Suppressor macrophage (primary cell): Measurements from ENCODE around the gene PON3.
"Not testable (repeated sequence)": the region's sequence is repeated elsewhere in the genome, so short reads cannot be mapped to it uniquely, and the experiment has no call there.

Experiments
- DNase-seq, 4 experiments: peaks; one replicate each; pipeline ENCODE4 v3.0.0-alpha.2; 2020 to 2022

PON3 gene

DNA sequence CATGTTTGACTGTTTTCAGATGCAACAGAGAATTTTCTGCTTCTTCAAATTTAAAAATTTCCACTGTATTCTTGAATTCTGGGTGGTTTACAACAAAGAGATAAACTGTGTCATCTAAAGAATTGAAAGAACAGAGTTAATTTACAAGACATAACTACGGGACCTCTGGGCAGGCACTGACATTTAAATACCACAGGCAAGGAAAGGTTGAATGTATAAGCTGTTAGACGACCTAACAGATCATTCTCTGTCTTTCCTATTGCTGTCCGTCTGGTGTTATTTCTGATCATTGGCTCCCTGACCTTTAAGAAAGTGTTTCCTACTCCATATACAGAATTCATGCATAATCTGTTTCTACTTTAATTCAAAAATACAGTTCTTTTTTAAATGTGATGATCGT is 15.5 kb upstream of the PON3 start:
- no peak for DNase-seq

DNA sequence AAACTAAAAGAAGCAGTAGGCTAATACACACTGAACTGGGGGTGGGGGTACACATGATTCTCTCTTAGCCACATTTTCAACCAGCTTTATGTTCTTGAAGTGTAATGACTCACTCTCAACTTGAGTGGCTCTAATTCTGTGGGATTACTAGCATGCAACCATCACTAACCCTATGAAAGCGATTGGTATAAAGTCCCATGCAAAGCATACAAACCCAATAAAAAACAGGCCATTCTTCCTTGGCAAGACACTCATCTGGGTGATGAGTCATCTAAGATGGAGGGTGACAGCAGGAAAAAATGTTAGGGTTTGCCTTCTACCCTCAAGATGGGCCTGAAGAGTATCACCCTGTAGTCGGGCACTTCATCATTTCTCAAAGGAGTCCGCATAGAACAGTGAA is 14.9 kb upstream of the PON3 start:
- DNase-seq: no peak

DNA sequence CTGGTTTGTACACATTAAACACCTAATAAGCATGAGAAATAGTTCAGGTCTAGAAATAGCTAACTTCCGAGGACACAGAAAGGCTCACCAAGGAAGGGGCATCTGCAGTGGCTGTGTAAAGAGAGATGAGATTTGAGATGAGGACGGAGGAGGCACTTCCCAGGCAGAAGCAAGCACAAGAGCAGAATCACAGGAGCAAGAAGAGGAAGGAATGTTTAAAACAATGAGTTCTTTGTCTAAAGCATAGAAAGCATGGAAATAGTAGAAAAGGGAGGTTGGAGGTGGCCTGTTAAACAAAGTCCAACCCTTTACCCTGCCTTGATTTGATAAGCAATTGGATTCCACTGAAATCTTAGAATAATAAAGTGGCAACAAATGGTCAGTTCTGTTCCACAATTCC is 11.6 kb upstream of the PON3 start:
- no peak for DNase-seq

DNA sequence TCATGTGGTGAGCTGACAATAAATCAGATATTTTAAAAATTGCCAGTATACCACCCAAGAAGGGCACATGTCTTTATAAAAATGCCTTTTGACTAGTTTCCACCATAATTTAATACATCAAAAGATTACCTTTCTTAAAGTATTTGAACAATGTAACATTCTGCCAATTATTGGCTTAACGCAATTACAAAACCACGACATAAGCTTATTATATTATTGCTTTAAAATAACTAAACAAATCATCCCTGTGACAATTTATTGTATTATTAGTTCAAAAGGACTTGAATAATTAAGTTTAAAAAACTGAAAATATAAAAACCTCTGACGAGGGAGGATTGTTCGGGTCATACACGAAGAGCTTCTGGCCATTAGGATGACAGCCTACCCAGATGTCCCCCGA is 9.6 kb upstream of the PON3 start:
- no peak for DNase-seq

DNA sequence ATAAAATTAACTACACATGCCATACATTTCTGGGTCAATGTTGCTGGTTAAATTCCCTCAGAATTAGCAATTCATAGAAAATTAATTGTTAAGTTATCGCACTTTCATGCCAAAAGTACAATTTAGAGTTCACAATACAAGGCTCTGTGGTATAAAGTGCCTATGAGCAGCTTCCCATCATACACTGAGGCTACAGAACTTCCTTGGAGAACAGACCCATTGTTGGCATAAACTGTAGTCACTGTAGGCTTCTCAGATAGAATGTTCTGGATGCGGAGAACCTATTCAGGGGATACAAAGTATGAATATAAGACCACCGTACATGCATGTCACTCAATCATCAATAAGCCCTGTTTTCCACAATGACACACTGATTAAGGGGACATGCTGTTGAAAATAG is 9.0 kb upstream of the PON3 start:
- no peak for DNase-seq

DNA sequence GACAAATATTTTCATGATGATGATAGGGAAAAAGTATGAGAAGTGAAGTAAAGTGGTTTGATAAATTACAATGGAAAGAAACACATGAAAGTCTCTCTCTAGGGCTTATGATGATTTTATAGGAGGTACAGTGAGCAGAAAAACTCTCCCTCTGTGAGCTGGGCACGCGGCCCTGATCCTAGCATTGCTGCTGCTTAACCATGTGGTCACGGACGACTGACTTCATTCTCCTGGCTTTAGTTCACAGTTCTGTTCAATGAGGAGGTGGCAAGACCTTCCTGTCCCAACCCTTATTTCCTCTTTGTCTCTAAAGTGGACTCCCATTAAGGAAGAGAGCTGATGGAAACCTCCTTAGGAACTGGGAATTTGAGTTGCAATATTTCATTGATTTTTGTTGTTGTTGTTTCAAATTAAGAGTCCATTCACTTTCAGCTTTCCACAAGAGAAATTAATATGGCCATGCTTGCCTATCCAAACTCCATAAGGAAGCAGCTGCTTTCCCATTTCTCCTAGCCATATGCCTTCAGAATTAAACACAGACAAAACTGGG is 8.2 kb upstream of the PON3 start:
- DNase-seq: no peak

DNA sequence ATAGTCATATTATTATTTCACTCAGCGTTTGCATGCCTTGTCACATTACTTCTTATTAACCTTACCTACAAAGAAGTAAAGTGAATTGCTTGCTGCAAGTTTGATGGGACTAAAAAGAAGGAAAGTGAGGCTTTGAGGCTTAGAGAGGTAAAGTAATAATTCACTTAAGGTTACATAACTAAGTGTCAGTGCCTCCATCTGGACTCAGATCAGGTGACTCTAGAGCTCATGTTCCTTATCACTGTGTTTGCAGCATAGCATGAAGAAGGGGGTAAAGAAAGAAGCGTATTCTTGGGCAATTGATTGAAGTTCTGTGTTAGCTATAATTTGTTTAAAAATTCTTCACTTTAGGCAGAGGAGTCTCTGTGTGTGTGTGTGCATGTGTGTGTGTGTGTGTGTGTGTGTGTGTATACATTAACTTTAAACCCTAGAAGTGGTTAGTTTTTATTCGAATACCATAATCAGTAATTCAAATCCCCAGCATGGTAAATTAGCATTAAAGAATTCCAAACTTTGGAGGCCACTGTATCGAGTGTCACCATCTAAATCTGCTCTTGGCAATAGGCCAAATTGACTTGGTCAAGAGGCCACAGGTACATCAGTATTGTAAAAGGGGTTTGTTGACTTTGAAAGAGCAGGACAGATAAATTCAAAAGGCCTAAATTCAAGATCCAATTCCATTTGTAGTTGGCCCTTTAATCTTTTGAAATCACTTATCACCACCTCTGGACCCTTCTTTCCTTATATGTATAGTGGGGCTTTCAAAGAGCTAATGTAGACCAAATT is 2.2 kb upstream of the PON3 start:
- no peak for DNase-seq

DNA sequence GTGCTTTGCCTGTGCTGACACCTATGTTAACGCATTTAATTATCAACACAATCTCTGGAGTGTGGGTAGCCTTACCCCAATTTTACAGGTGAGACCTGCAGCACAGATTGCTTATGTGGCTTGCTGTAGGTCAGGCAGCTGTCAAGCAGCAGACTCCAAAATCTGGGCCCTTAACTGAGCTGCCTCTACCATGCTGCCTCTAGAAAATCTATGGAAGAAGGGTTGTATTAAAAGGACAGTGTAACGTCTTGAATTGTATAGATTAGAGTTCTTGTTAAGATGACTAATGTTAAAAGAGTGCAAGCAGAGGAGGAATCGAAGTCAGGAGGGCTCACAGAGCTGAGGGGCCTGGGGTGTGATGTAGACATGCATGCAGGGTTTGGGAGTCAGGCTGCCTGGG is 1.2 kb upstream of the PON3 start:
- DNase-seq: no peak

DNA sequence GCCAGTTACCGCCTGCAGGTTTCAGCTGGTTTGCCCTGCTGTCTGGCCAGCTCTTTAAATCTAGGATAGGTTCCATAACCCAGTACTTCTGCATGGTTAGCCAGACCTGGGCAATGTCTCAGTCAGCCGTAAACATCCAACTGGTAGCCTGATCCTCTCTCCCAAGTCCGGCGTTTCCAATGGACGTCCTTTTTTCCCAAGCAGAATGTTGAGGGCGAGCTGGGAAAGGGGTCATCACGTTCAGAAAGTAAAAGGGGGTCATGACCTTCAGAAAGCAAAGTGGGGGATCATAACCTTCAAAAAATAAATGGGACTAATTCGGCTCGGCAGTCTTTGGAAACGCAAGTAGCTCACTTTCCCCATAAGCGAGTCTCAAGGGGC is 430 bp downstream of the PON3 start:
- no peak for DNase-seq

DNA sequence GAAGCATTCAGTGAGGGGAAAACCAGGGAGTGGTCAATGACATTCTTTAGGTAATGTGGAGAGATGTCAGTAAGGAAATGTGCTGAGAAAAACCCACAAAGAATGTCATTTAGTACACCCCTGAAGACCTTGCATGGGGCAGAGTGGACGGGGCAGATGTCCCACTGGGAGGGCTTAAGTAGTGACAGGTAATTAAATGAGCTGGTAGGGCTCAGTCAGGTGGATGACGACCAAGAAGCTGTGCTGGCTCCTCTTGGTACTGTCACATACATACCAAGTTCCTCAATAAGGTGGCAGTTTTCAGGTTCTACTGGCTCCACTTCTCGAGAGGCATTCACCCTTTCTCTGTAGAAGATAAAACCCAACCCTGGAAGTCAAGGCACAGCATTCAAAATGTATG is 1.8 kb downstream of the PON3 start:
- no peak for DNase-seq

DNA sequence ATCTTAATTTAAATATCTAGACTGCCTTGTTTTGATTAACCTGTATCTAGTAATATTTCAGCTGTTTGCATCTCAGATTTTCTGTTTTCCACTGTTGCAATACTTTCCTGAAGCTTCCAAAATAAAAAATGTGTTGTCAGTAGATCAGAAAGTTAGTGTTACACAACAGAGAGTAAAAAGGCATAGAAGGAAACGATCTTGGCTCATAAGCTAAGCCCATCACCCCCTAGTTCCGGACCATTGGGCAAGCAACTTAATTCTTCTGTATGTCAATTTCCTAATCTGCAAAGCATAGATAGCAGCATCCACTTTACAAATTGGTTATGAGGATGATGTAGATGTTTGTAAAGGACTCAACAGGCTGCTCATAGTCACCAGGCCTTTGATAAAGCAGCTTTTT is 4.4 kb downstream of the PON3 start:
- DNase-seq: no peak

DNA sequence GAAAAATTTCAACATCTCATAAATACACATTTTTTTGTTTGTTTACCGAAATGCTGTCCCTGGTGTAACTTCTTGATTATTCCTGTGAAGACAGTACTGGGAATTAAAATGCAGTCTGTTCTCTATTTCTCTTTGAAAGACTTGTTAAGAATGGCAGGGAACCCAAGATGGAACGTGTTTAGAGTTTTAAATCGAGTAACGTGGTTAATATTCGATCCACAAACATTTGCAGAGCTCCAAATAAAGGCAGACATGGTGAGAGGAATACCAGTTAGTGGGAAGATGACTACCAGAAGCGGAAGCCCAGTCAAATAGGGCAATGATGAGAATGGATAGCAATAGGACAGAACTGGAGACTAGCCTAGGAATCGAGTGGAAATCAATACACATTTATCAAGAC is 6.7 kb downstream of the PON3 start:
- DNase-seq: no peak

DNA sequence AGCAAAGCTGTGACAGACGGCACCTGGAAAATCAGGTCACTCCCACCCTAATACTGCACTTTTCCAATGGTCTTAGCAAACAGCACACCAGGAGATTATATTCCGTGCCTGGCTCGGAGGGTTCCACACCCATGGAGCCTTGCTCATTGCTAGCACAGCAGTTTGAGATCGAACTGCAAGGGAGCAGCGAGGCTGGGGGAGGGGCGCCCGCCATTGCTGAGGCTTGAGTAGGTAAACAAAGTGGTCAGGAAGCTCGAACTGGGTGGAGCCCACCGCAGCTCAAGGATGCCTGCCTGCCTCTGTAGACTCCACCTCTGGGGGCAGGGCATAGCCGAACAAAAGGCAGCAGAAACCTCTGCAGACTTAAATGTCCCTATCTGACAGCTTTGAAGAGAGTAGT is 16.7 kb downstream of the PON3 start:
- not testable (repeated sequence) for DNase-seq

DNA sequence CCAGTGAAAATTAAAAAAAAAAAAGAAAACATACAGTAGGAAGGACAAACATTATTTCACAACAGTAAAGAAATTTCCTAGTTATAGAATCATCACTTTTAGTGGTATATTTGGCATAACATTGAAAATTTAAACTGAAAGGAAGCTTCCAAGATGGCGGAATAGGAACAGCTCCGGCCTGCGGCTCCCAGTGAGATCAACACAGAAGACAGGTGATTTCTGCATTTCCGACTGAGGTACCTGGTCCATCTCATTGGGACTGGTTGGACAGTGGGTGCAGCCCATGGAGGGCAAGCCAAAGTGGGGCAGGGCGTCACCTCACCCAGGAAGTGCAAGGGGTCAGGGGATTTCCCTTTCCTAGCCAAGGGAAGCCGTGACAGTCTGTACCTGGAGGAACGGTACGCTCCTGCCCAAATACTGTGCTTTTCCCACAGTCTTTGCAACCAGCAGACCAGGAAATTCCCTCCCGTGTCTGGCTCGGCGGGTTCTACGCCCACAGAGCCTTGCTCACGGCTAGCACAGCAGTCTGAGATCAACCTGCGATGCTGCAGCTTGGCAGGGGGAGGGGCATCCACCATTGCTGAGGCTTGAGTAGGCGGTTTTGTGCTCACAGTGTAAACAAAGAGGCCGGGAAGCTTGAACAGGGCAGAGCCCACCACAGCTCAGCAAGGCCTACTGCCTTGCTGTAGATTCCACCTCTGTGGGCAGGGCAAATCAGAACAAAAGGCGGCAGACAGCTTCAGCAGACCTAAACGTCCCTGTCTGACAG is 19.4 kb downstream of the PON3 start:
- DNase-seq: no peak

DNA sequence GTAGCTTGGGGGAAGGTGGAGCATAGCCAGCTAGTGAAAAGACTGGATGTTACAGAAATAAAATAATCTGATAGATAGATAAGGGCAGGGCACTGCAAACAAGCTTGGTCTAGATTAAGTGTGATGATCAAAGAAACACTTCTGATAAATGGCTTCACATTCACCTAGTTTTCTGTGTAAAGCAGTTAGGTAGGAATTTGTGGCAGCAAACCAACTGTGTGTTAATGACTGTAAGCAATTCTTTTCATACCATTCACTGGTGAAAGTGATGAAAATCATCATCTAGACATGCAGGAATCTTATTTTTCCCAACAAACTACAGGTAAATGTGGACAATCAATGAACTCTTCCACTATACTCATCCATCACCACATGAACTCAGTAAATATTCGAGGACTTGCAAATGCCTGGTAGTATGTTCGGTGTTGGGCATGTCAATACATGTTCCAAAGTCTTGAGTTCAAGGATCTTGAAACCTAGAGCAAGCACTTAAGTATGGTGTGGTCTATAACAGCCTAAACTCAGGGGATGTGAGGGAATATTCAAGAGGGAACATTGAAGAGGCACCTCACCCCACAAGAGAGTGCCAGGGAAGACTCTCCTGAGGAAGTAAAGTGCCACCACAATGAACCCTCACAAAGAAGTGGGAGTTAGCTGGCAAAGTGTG is 20.5 kb downstream of the PON3 start:
- no peak for DNase-seq

DNA sequence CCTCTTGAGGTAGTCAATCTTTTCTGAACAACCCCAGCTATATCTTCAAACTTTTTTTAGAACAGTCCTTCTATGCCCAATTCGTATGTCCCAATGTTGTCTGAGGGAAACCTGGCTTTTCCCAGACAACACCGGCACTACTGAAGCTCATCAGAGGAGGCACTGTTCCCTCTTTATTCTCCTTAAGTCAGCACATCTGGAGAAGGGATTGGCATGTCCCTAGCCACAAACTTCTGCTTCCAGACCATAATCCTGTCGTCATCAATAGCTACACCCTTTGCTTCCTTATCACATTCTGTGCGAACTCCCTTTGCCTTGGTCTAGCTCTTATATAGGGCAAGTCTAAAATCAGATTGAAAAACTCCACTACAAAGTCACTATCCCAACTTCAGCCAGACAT is 22.9 kb downstream of the PON3 start:
- peak in 3 of 4 experiments; percentile 17 to 30 (median 19) for DNase-seq

DNA sequence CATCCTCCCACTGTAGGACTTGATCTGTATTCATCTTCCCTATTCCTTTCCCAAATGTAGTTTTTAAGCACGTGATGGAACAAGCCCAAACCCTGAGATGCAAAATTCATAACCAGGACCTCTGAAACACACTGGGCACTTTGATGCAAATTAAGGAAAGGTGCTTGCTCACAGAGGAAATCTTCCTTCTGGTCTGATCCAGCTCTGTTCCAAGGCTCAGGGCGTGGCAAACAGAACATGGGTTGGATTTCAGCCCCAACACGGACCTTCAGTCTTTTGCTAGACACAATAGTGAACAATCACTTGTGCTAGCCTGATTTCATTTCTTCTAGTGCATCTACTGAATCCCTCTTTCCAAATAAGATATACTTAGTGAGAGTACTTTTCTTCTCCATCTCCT is 27.9 kb downstream of the PON3 start:
- DNase-seq: no peak

DNA sequence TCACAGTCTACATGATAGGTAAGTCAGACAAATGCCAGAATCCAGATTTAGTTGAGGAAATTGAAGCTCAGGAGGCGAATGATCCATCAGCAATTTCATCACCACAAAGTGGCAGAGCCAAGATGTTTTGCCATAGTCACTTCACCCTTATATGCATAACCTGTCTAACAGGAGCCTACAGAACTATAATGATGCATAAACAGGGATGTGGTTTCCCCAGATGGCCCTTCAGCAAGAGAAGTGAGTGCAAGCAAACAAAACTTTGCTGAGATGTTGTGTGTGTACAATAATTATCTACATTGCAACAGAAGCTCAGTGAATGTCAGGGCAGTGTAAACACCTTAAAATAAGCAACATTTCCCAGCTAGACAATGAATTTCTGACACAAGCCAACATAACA is 28.6 kb downstream of the PON3 start:
- DNase-seq: no peak

DNA sequence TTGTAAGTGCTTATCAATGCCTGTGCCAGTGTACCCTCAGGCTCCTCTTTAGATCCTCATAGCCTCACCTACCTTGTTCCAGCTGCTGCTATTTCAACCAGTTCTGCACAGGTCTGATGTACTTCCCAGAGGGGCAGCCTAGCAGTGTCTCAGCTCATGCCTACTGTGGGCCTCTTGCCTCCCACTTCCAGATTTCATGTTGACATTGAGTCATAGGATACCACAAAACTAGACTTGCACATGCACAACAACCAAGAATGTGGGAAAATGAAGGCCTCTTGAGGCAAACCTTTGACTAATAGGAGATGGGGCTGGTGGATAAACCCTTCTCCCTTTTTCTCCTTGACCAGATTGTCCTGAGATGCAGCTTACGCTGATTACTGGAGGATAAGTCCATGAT is 31.0 kb downstream of the PON3 start:
- DNase-seq: no peak

DNA sequence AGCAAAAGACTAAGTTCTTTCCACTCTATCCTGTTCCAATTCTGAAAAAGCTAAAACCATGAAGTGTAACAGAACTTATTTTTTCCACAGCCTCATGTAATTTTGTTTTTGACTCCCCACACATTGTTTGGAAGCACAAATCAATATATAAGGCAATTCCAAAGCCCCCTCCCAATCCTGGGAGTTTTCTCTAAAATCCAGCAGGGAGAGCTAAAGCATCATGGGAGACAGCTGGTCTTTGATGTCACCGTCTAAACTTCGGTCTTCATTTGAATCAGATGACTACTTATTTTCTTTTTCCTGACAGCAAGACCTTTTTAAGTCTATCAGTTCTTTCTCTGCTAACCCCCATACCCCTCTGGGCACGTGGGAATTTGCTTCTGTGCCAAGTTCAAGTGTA is 38.6 kb downstream of the PON3 start:
- DNase-seq: no peak

DNA sequence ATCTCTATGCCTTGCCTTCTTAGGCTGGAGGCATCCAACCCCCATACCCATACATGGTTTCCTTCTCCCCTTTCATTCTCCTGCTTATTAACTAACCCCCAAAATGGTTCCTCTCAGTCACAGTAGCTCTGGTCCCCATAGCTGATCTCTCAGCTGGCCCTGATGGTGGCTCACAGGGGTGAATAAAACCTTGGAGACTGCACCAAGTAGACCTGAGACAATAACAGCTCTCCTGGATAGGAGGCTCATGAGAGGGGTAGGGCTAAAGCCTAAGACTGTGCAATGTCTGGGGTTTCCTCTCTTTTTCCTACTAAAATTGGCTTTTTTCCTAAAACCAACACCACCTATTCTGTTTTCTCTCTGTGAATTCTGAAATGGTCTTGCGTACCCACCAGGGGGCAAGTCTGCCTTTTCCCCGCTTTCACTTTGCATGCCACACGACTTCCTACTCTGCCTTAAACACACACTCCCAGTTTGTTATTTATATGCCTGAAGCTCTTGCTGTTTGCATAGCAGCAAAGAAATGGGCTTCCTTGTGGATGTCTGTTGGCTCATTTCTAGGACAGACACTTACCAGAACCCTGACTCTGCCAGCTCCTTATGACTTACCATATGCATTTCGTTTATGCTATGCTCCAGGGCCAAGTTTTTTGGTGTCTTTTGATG is 53.4 kb downstream of the PON3 start:
- DNase-seq: no peak

DNA sequence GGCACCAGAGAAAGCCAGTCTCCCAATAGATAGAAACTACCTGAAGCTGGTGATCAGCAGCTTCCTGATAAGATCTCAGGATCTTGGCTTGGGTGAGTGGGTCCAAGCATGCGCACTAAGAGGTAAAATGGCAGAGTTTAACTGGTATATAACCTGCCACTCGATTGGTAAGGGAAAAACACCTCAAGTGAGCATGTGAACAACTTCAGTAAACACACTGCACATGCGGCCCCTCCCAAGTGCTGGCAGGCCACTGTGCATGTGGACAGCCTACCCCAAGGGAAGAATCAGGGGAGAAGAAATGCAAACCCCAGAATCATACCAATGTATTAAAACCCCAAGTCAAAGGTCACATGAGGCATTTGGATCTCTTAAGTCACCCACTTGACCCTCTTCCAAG is 54.1 kb downstream of the PON3 start:
- DNase-seq: no peak

DNA sequence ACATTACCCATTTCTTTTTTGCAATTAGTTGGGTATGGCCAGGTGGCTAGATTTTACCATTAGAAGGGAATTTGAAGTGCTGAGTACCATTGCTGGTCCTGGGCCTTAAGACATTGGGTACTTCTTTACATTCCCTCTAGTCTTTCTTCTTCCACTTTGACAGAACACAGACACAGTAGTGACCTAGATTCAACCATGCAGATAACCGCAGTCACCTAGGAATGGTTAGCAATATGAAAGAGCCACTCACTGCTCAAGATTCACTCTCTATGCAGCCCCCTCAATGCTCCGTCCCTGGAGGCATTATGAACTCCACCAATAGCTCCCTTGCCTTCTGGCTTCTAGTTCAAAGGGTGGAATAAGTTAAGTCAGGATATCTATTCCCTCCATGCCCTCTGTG is 55.7 kb downstream of the PON3 start:
- DNase-seq: no peak
